Suprapubic skin (tissue), 4 donors: ENCODE measurements around the gene MINDY4.

ENCODE experiments used
- EP300 ChIP-seq: sonication (generic); formaldehyde crosslinking; IDR thresholded peaks from one replicate; pipeline ENCODE4 v1.6.1; 2017; ENCODE audit warnings: antibody characterized with exemption
- POLR2A ChIP-seq, 2 donors: fragments of 450-650 bp; IDR thresholded peaks; one replicate each; pipeline ENCODE4 v1.6.1; 2017; ENCODE audit warnings: antibody characterized with exemption in 2 of 2, mild to moderate bottlenecking in 2 of 2, moderate library complexity in 2 of 2
- POLR2AphosphoS5 ChIP-seq, 3 donors: sonication (generic); formaldehyde crosslinking; IDR thresholded peaks; one replicate each; pipeline ENCODE4 v1.6.1; 2017; ENCODE audit warnings: antibody characterized with exemption in 3 of 3
- TF ChIP-seq, protein P1 (sequence below), 2 donors: fragments of 200-600 bp in 1 of 2; fragments of 450-650 bp in 1 of 2; sonication (generic) in 1 of 2; IDR thresholded peaks; one replicate each; pipeline ENCODE4 v1.5.1; 2016 to 2019; ENCODE audit warnings: antibody characterized with exemption in 2 of 2, mild to moderate bottlenecking in 1 of 2, moderate library complexity in 1 of 2

DNA sequence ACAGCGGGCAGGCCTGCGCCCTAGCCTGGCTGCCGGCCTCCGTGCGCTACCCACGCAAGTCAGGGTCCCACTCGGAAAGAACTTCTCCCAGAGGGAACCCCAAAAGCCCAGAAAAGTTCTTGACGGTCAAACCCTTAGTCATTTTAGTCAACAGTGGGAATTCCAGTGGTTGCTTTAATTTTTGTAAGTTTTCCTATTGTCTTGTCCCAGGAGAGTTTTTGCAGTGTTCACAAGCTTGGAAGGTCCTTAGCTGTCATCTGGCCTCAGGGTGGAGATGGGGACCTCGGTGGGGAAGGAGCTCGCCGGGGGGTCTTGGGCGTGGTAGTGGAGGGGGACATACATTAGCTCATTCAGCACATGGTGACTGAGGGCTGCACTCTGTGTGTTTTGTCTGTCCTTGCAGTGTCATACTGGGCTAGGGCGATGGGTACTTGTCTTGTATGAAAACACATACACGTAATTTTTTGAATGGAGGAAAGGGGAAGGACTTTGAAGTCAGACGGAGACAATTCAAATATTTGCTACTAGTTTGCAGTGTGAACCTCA lies 736 bp downstream of the MINDY4 start:
- TF ChIP-seq, protein P1, sequence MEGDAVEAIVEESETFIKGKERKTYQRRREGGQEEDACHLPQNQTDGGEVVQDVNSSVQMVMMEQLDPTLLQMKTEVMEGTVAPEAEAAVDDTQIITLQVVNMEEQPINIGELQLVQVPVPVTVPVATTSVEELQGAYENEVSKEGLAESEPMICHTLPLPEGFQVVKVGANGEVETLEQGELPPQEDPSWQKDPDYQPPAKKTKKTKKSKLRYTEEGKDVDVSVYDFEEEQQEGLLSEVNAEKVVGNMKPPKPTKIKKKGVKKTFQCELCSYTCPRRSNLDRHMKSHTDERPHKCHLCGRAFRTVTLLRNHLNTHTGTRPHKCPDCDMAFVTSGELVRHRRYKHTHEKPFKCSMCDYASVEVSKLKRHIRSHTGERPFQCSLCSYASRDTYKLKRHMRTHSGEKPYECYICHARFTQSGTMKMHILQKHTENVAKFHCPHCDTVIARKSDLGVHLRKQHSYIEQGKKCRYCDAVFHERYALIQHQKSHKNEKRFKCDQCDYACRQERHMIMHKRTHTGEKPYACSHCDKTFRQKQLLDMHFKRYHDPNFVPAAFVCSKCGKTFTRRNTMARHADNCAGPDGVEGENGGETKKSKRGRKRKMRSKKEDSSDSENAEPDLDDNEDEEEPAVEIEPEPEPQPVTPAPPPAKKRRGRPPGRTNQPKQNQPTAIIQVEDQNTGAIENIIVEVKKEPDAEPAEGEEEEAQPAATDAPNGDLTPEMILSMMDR (IDR thresholded peaks at IDR 0.05): no peak
- no peak for TF ChIP-seq POLR2A (IDR thresholded peaks at IDR 0.05)
- TF ChIP-seq EP300: no peak
- TF ChIP-seq POLR2AphosphoS5 (IDR thresholded peaks at IDR 0.05): no peak
